Activated CD8-positive, alpha-beta memory T cell treated with anti-CD3 and anti-CD28 coated beads, Interleukin-2, amount 50 U/mL, for 48 hours (primary cell): ENCODE data around the gene IQSEC3.
"Not testable (repeated sequence)": the region's sequence is repeated elsewhere in the genome, so short reads cannot be mapped to it uniquely, and the experiment has no call there.

Experiments
- DNase-seq: peaks from one replicate; pipeline ENCODE4 v3.0.0-alpha.2; 2020

The IQSEC3 gene

GRCh38 chr12:182381-182892, 115.9 kb downstream of the IQSEC3 start:
- no peak for DNase-seq

GRCh38 chr12:184811-185575, 118.4 kb downstream of the IQSEC3 start:
- DNase-seq = no peak

DNA sequence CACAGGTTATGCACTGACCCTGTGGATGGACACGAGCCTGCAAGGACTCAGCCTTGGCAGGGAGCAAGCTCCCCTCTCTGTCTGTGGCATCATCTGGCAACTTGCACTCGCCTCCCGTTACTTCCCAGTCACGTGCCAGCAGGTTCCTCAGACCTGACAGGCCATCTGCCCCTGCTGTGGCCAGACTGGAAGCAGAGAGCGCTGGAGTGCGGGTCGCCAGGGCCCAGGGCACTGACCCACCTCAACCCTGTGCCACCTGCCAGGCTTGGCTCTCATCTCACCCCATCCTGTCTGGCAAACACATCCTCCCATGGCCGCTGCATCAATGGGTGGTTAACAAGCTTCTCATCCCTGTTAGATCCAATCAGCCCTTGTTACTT, 119.0 kb downstream of the IQSEC3 start:
- no peak for DNase-seq

DNA sequence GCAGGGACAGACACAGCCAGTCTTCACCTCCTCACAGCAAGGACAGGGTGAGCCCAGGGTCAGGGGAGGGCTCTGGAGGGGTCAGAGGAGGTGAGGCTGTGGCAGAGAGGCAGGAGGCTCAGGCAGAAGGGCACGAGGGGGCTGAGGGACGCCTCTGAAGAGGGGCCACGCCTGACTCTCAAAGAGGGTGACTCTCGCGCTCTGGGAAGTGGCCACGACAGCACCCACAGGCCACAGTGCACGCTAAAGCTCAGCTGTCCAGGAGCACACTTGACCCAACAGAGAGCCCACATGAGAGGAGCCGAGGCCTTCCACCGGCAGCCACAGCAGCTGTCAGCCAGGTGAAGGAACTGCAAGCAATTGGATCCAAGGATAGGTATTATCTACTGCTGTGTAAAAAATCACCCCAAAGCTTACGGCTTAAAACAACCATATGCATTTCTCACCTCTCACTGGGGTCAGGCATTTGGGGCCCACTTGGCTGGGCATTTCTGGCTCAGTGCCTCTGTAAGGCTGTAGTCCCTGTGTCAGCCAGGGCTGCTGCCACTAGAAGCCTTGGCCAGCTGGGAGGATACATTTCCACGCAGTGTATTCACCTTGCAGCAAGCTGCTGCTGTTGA, 119.5 kb downstream of the IQSEC3 start:
- no peak for DNase-seq

GRCh38 chr12:187986-188909, 121.7 kb downstream of the IQSEC3 start:
- DNase-seq = not testable (repeated sequence)

DNA sequence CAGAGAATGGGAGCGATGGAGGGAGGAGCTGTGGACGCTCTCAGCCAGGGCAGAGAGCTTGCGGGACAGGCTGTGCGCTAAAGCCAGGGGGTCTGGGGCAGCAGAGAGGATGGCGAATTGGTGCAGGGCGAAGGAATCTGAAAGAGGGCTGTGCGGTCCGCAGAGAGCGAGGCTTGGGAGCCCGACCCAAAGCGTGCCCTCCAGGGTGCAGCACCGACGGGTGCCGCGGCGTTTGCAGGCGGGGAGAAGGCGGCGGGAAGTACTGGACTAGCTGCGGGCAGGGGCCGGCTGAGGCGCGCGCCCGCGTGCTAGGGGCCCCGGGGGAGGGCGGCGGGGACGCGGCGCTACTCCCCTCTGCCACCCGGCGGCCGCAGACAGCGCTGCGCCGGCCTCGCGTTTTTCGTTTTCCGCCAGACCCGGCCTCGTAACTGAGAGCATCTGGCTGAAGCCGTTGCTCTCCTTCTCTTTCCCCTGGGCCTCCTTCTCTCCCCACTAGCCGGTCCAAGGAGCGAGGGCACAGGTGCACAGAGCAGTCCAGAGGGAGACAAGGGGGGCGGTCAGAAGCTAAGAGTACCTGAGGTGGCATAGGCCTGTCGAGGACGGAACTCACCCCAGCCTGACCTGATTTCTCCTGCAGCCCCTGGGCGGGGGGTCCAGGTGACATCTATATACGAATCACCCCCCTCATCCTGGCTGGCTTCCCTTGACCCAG, 122.5 kb downstream of the IQSEC3 start:
- peak; percentile 85 for DNase-seq

- DNase-seq = no peak
Observed at GRCh38 chr12:189622-189962, 123.0 kb downstream of the IQSEC3 start.

GRCh38 chr12:190881-191280, 124.3 kb downstream of the IQSEC3 start:
- no peak for DNase-seq

GRCh38 chr12:191541-191940, 125.0 kb downstream of the IQSEC3 start:
- no peak for DNase-seq

- DNase-seq = no peak
Observed at GRCh38 chr12:193261-193660, 126.7 kb downstream of the IQSEC3 start.

DNA sequence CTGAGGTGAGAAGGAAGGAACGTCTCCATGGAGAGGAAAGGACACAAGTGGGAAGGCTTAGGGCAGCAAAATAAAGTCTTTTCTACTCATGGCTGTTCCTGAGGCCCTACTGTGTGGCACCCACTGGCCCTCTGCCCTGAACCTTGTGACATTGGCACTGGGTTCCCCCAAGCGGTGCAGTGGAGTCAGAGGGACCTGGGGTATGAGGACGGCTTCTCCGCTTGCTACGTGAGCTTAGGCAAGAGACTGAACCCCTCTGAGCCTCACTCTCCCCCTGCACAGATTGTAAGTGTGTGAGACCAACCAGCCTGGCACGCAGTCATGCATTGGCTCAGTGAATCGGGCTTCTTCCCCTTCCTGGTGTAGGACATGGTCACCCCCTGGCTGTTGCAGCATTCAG, 127.7 kb downstream of the IQSEC3 start:
- no peak for DNase-seq

DNA sequence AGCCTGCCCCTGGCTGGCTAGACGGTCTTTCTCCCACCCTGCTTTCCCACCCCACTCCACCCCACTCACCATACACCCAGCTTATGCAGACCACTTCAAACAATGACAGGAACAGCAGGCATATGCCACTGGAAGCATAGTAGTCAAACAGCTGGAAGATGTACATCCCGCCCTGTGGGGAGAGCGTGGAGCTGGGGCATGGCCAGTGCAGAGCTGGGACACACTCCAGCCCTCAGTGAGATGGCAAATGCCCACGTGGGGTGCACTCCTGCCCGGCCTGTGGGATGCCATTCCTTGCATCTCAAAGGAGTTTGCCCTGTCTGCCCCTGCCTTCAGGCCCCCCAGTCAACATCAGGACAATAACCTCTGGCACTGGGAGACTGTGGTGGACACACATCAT, 128.6 kb downstream of the IQSEC3 start:
- no peak for DNase-seq

DNA sequence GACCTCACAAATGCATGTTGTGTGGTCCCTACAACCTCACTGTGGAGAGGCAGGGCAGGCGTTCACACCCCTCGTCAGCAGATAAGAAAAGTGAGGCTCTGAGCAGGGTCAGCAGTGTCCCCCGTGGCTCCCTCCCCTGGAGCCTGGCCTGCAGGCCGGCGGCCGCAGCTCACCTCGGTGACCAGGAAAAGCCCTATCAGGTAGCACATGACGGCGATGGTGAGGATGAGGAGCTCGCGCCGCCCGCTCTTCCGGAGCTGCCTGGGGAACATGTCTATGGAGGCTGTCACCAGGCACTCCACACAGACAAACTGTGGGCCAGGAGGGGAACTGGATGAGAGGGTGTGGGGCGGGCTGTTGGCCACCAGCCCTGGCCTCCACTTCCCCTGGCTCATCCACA, 129.4 kb downstream of the IQSEC3 start:
- DNase-seq = no peak

DNA sequence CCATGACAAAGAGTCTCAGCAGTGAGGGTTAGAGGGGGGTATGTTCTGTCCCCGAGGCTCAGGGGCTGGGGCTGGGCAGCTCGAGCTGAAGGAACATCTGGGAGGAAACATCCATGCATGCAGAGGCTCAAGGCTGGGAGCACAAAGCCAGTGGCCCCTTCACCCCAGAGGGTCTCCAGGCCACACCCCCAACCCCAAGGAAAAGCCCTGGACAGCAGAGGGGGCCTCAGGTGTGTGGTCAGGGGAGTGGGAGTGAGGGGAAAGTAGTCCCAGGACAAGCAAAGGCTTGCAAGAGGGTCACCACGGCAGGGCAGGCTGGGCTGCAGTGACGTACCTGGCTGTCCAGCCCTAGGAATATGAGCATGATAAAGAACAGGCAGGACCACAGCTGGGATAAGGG, 129.9 kb downstream of the IQSEC3 start:
- DNase-seq = no peak

- DNase-seq = no peak
Observed at GRCh38 chr12:197347-197746, 130.8 kb downstream of the IQSEC3 start.

GRCh38 chr12:197911-198695, 131.5 kb downstream of the IQSEC3 start:
- DNase-seq = no peak

GRCh38 chr12:198705-199104, 132.1 kb downstream of the IQSEC3 start:
- DNase-seq = no peak

GRCh38 chr12:201361-201760, 134.8 kb downstream of the IQSEC3 start:
- DNase-seq = no peak

DNA sequence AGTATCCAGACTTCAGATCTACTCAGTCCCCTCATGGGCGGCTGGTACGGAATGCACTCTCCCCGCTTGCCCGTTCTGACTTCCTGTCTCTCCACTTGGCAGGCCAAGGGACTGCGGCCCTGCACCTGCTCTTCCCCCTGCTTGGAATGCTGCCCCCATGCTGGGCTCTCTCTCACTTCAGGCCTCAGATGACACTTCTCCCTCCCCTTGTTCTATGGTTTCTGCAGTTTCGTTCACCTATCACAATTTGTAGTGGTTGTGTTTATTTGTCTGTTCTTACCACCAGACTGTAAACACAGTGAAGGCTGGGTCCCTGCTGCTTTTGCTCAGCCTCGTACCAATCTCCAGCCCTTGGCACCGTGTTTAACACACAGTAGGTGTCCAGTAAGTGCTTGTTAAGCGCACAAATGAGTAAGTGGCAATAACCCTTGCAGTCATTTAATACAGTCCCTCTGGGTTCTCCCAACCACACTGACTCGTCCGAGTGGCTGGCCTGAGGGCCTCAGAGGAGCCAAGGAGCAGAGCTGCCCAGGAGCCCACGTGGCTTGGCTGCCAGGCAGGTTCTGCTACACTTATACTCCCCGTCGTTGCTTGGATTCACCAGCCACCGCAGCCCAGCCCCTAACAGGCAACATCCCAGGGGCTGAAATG, 135.6 kb downstream of the IQSEC3 start:
- no peak for DNase-seq

DNA sequence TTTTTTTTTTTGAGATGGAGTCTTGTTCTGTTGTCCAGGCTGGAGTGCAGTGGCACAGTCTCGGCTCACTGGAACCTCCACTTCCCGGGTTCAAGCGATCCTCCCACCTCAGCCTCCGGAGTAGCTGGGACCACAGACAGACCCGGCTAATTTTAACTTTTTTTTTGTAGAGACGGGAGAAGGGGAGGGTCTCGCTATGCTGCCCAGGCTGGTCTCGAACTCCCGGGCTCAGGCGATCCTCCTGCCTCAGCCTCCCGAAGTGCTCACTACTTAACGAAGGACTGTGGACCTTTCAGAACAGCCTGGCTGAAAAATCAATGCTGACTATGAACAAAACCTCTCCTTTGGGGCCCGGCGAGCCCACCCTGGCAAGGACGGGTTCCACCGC, 136.5 kb downstream of the IQSEC3 start:
- no peak for DNase-seq

DNA sequence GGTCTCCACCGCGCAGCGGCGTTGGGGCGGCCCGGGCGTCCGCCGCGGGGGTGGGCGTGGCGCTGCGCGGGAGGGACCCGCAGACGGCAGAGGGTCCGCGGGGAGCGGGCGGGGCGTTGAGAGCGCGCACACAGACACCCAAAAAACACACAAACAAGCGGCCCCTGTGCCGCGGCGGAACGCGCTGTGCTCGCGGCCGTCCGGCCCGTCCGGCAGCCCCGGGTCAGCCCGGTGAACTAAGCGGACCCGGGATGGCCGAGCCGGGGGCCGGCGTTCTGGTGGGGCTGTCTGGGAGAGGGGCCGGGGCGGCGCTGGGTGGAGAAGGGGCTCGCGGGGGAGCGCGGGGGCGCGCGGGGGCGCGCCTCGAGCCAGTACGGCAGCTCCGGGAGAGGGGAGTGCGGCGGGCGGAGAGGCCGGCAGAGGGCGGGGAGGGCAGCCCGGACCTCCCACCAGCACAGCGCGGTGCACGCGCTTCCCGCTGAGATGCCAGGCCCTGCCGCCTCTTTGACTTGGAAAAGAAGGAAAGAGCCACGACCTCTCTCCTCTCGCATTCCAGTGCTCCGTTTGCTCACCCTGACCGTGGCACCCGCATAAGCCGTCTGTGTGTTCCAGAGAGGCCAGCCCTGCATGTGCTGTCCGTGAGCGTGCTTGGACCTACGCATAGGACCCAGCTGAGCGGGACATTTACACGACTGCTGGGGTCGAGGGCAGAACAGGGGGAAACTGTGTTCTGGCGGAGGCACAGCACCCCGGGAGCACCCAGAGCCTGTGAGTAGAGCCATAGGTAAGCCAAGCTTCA, 137.1 kb downstream of the IQSEC3 start:
- no peak for DNase-seq
